K562 (cell line): ENCODE results near the gene NLRC3. TPM values are rescaled to one million over a fixed set of nuclear protein-coding genes. Genes with fewer than 3 reads are reported as not detected.

ENCODE experiments used
- ATAC-seq: fragments of 200-7000 bp; cut with Tn5 transposase; 3 replicates; pipeline ENCODE4 v1.9.1; 2020; ENCODE audit warnings: moderate library complexity
- BruUV-seq: library from RNA; stranded (reverse); fragments of 400-500 nt; replicated peaks from 2 replicates; lab custom pipeline; 2021; lab: Mats Ljungman, UMichigan
- CTCF ChIA-PET: fragments of 300-600 bp; formaldehyde crosslinking; extraction: SDS; loops from one replicate; lab custom pipeline; 2021; ENCODE audit warnings: low intra/inter-chr PET ratio; lab: Yijun Ruan, JAX
- POLR2A ChIA-PET: fragments of 300-600, 350-650 bp; sonication (Branson Sonifier 250); formaldehyde crosslinking; extraction: SDS; loops from one replicate; lab custom pipeline; 2021; ENCODE audit warnings: antibody characterized with exemption, inconsistent platforms; lab: Yijun Ruan, JAX
- DNase-seq, 4 experiments: peaks; one replicate each; pipeline versions ENCODE4 v3.0.0 to v3.0.0-alpha.2; 2011 to 2018; ENCODE audit warnings: low spot score in 3 of 4, mixed read lengths in 3 of 4; ENCODE audit errors: extremely low read depth in 1 of 4
- FAIRE-seq: peaks from 2 replicates; lab custom pipeline; 2011; peaks lifted over from hg19 to GRCh38; lab: Jason Lieb, UNC
- H2AFZ ChIP-seq: 2 replicates; pipeline ENCODE4 v1.6.0; 2011; ENCODE audit warnings: low read depth, low read length, control low read depth, inconsistent platforms
- H3K27ac ChIP-seq: fragments of 200-600 bp; 3 replicates; pipeline ENCODE4 v1.8.0; 2011; ENCODE audit warnings: low read depth, mild to moderate bottlenecking, control low read depth, inconsistent platforms, low read length, moderate library complexity, mixed read lengths; ENCODE audit errors: extremely low read depth
- H3K27me3 ChIP-seq, 2 experiments: fragments of 300-600 bp in 1 of 2; 2 replicates in 1 of 2; 3 replicates in 1 of 2; pipeline versions ENCODE4 v1.6.0 to v1.8.0; 2011; ENCODE audit warnings: inconsistent platforms in 2 of 2, low read length in 2 of 2, mild to moderate bottlenecking in 1 of 2, mixed read lengths in 1 of 2, moderate library complexity in 1 of 2; ENCODE audit not compliant: control insufficient read depth in 2 of 2, insufficient read depth in 2 of 2
- H3K36me3 ChIP-seq: fragments of 300-600 bp; 3 replicates; pipeline ENCODE4 v1.8.0; 2011; ENCODE audit warnings: mild to moderate bottlenecking, low read length, inconsistent platforms; ENCODE audit not compliant: control insufficient read depth, insufficient read depth
- H3K4me1 ChIP-seq, 2 experiments: fragments of 200-600 bp in 1 of 2; replicated peaks in 1 of 2; 2 replicates in 1 of 2; 3 replicates in 1 of 2; pipeline versions ENCODE4 v1.5.1 to v1.8.0; 2011; ENCODE audit warnings: inconsistent platforms in 2 of 2, low read length in 2 of 2, mild to moderate bottlenecking in 1 of 2, mixed read lengths in 1 of 2, moderate library complexity in 1 of 2; ENCODE audit not compliant: control insufficient read depth in 2 of 2, insufficient read depth in 2 of 2
- H3K4me2 ChIP-seq: 2 replicates; pipeline ENCODE4 v1.6.1; 2011; ENCODE audit warnings: low read length, control low read depth, inconsistent platforms, mixed read lengths; ENCODE audit not compliant: insufficient read depth
- H3K4me3 ChIP-seq: fragments of 200-600 bp; sonication (generic), shearing (Covaris generic); 2 replicates; pipeline ENCODE4 v1.5.1; 2016; ENCODE audit warnings: control low read depth, inconsistent platforms
- H3K79me2 ChIP-seq: fragments of 200-600 bp; 3 replicates; pipeline ENCODE4 v1.8.0; 2011; ENCODE audit warnings: low read length, inconsistent platforms; ENCODE audit not compliant: control insufficient read depth, insufficient read depth
- H3K9ac ChIP-seq, 2 experiments: 2 replicates each; pipeline versions ENCODE4 v1.6.0 to v1.6.1; 2011; ENCODE audit warnings: low read depth in 2 of 2, low read length in 2 of 2, control low read depth in 1 of 2, inconsistent platforms in 1 of 2, mild to moderate bottlenecking in 1 of 2, mixed read lengths in 1 of 2; ENCODE audit not compliant: insufficient read depth in 1 of 2
- H3K9me1 ChIP-seq: one replicate; pipeline ENCODE4 v1.6.0; 2011; ENCODE audit warnings: inconsistent platforms, mild to moderate bottlenecking, low read length, moderate library complexity; ENCODE audit not compliant: control insufficient read depth, insufficient read depth
- H3K9me3 ChIP-seq: replicated peaks from 2 replicates; pipeline ENCODE4 v1.5.1; 2011; ENCODE audit warnings: low read depth, low read length, inconsistent platforms; ENCODE audit not compliant: control insufficient read depth, insufficient read depth
- H4K20me1 ChIP-seq: replicated peaks from 2 replicates; pipeline ENCODE4 v1.6.1; 2011; ENCODE audit warnings: low read length, inconsistent platforms, mixed read lengths; ENCODE audit not compliant: control insufficient read depth, insufficient read depth
- BCOR ChIP-seq: fragments of 450-650 bp; IDR thresholded peaks from 2 replicates; pipeline ENCODE4 v1.6.1; 2016
- GMEB1 ChIP-seq: fragments of 250-450 bp; sonication (Bioruptor Pico); IDR thresholded peaks from 2 replicates; pipeline ENCODE4 v1.4.0; 2020; ENCODE audit warnings: mild to moderate bottlenecking
- HBP1 ChIP-seq: fragments of 450-650 bp; formaldehyde crosslinking; IDR thresholded peaks from 2 replicates; pipeline ENCODE4 v1.4.0; 2022; ENCODE audit warnings: missing genetic modification characterization
- HOMEZ ChIP-seq: fragments of 250-450 bp; sonication (Bioruptor Pico); IDR thresholded peaks from 2 replicates; pipeline ENCODE4 v1.4.0; 2020; ENCODE audit warnings: mild to moderate bottlenecking, moderate library complexity
- ILK ChIP-seq: fragments of 450-650 bp; IDR thresholded peaks from 2 replicates; pipeline ENCODE4 v1.6.1; 2016; ENCODE audit warnings: missing genetic modification characterization, low read depth, mild to moderate bottlenecking, missing compliant biosample characterization, moderate library complexity, borderline replicate concordance
- KLF16 ChIP-seq: IDR thresholded peaks from 2 replicates; pipeline ENCODE4 v1.6.1; 2016; ENCODE audit warnings: antibody characterized with exemption
- RBBP5 ChIP-seq: fragments of 200-600 bp; sonication (generic); IDR thresholded peaks from 2 replicates; pipeline ENCODE4 v1.6.1; 2012; ENCODE audit warnings: borderline replicate concordance, mild to moderate bottlenecking, low read length, control low read depth, inconsistent platforms; ENCODE audit not compliant: insufficient read depth, poor library complexity, severe bottlenecking
- ZBTB49 ChIP-seq: sonication (generic); formaldehyde crosslinking; IDR thresholded peaks from 2 replicates; pipeline ENCODE4 v1.8.0; 2022; ENCODE audit warnings: missing genetic modification reagents, mild to moderate bottlenecking, borderline replicate concordance
- ZNF134 ChIP-seq: fragments of 250-450 bp; sonication (Bioruptor Pico); conservative IDR thresholded peaks from 2 replicates; pipeline ENCODE4 v1.4.0; 2020
- WGBS: fragments of 100-300 bp; shearing (Covaris generic); methylation state at CpG from one replicate; pipeline ENCODE4 v1.1.6; 2016; ENCODE audit warnings: low coverage, mixed read lengths; ENCODE audit not compliant: insufficient coverage; ENCODE audit errors: missing lambda C conversion rate; 5-methylcytosine and 5-hydroxymethylcytosine counted together
- in situ Hi-C: fragments of 300-500 bp; cut with MboI; formaldehyde crosslinking; loops from 4 replicates; pipeline ENCODE4 v1.15.0; 2018; ENCODE audit warnings: inconsistent platforms, mixed read lengths
- intact Hi-C: fragments of 100-400 bp; cut with micrococcal nuclease; formaldehyde crosslinking; loops from 2 replicates; pipeline ENCODE4 v1.14.2; 2022
- polyA plus RNA-seq, 8 experiments: library from polyadenylated mRNA; depleted of rRNA in 4 of 8; stranded (reverse) in 5 of 8; unstranded in 3 of 8; fragments of >200 nt; fragmentation: Nextera tagmentation in 2 of 8; fragmentation: Illumina TruSeq in 1 of 8; extraction: Ambion mirVana in 2 of 8; extraction: Trizol in 1 of 8; gene quantifications; 2 replicates each; pipeline versions ENCODE4 v1.2.1 to v1.2.3, GENCODE V29; 2011 to 2014; ENCODE audit warnings: inconsistent platforms in 1 of 8, missing spikeins in 1 of 8
- total RNA-seq, 7 experiments: library from RNA; depleted of rRNA in 6 of 7; stranded (reverse); fragments of >200 nt in 6 of 7; fragmentation: Illumina TruSeq in 2 of 7; extraction: Trizol in 2 of 7; gene quantifications; 2 replicates each; pipeline versions ENCODE4 v1.2.1 to v1.2.3, GENCODE V29; 2011 to 2021; ENCODE audit warnings: low replicate concordance in 1 of 7

The NLRC3 gene
- total and polyA plus RNA-seq, 9 of the 15 experiments (the other 6 are each of a cell fraction or from before 2014, with no cell fraction given) = 0.03 to 0.13 (median 0.03) TPM; not detected in 4

- no peaks in the 10 kb centered on the region for H3K36me3 ChIP-seq
Measured at GRCh38 chr16:3541527-3542155, 35.6 kb downstream of the NLRC3 start.

More at GRCh38 chr16:3541527-3542155, 35.6 kb downstream of the NLRC3 start:
- Histone ChIP-seq H3K4me1 (no peaks in the 10 kb centered on the region), H3K9ac (no peak overlapping the region), H3K4me2 (no peak overlapping the region), H3K9me1 (no peaks in the 10 kb centered on the region), H3K9me3 (no peaks in the 10 kb centered on the region), H3K79me2 (no peaks in the 10 kb centered on the region), H3K27ac (no peak overlapping the region), H2AFZ (no peak overlapping the region), H4K20me1 (0 out of 2 replicates have a peak, but pooled peaks cover 3% of the 10 kb centered on the region), H3K27me3 (peaks cover 9 to 50% of the 10 kb centered on the region in 2 experiments; a peak in 4 of 5 replicates), H3K4me3 (no peak overlapping the region)
- in situ Hi-C loops (no loop called here), intact Hi-C loops (no loop called here)
- FAIRE-seq (no peak), ATAC-seq (no peak), DNase-seq (no peak)
- ChIA-PET POLR2A (interaction anchor here (0.6 to 1.4 kb wide), 3 partner anchors 27 to 71 kb away, joined by 3 read pairs; no protein-coding TSS in a partner anchor), CTCF (no interaction called here)
- 23% methylated on average over 13 of the region's 13 CpGs for WGBS
- no peak for TF ChIP-seq HBP1 (CRISPR knock-in tag)
- no peak for TF ChIP-seq HOMEZ
- no peak for TF ChIP-seq ZBTB49
- TF ChIP-seq BCOR = no peak
- TF ChIP-seq KLF16 = no peak
- TF ChIP-seq ZNF134 = no peak
- TF ChIP-seq GMEB1 = no peak
- TF ChIP-seq RBBP5 = no peak
- TF ChIP-seq ILK (tag) = no peak
- no TSS peak for BruUV-seq
